Measurements from ENCODE around the gene DCLK1. TPM values are rescaled to one million over a fixed set of nuclear protein-coding genes. Genes with fewer than 3 reads are reported as not detected.

Gene DCLK1
- total and polyA plus RNA-seq, 12 donors: 0.68 to 22.6 (median 2.3) TPM

DNA sequence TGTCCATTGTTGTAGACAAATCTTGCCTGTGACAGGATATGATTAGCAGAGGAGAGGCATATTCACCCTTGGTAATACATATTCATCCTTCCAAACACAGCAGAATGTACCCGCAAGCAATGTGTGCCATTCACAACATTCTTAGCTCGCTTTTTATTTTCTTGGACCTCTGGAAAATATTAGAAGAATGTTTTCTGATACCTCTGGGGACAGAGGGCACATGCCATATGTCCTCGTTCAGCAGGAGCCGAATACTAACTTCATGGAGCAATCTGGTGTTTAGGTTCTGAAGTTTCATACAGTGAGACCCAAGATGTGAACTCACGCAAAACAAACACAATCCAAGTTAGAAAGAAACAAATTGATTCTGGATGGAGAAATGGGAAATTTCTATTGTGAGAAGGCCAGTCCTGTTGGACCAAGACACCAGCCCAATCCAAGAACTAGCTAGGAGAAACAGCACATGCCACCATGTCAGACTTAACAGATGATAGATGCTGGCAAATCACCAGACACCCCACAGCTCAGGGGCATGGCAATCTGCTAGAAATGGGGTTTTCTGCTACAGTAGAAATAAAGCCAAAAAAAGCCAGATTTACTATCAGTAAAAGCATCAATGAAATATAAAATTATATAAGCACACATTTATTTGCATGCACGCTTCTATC lies 297.4 kb downstream of the DCLK1 start:
- Histone ChIP-seq H3K36me3 (replicated peaks in 1 of 2) (no peaks in the 10 kb centered on the region), H3K9me3 (replicated peaks in 1 of 3) (no peaks in the 10 kb centered on the region), H3K4me1 (replicated peaks in 1 of 2) (no peaks in the 10 kb centered on the region), H3K4me3 (no peak overlapping the region), H3K27me3 (no peaks in the 10 kb centered on the region), H3K27ac (no peak overlapping the region)
- TF ChIP-seq, protein P1, sequence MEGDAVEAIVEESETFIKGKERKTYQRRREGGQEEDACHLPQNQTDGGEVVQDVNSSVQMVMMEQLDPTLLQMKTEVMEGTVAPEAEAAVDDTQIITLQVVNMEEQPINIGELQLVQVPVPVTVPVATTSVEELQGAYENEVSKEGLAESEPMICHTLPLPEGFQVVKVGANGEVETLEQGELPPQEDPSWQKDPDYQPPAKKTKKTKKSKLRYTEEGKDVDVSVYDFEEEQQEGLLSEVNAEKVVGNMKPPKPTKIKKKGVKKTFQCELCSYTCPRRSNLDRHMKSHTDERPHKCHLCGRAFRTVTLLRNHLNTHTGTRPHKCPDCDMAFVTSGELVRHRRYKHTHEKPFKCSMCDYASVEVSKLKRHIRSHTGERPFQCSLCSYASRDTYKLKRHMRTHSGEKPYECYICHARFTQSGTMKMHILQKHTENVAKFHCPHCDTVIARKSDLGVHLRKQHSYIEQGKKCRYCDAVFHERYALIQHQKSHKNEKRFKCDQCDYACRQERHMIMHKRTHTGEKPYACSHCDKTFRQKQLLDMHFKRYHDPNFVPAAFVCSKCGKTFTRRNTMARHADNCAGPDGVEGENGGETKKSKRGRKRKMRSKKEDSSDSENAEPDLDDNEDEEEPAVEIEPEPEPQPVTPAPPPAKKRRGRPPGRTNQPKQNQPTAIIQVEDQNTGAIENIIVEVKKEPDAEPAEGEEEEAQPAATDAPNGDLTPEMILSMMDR (IDR thresholded peaks at IDR 0.05): no peak
- TF ChIP-seq POLR2A (IDR thresholded peaks at IDR 0.05): no peak
- intact Hi-C loops (cut with DNase I): no loop called here
- DNase-seq: no peak
- 78 to 87% (median 83%) methylated on average over 6 of the region's 6 CpGs for WGBS, 4 donors

- TF ChIP-seq, protein P1 (IDR thresholded peaks at IDR 0.05): no peak
- TF ChIP-seq POLR2A (IDR thresholded peaks at IDR 0.05): no peak
- Histone ChIP-seq H3K4me1 (replicated peaks in 1 of 2) (no peaks in the 10 kb centered on the region), H3K27ac (no peak overlapping the region), H3K4me3 (no peak overlapping the region), H3K27me3 (no peaks in the 10 kb centered on the region), H3K9me3 (replicated peaks in 1 of 3) (no peaks in the 10 kb centered on the region), H3K36me3 (replicated peaks in 1 of 2) (no peaks in the 10 kb centered on the region)
- intact Hi-C loops (cut with DNase I): no loop called here
- WGBS, 4 donors: 86 to 94% (median 88%) methylated on average over 9 of the region's 9 CpGs
- no peak for DNase-seq
Observed at GRCh38 chr13:35833031-35833430, 298.2 kb downstream of the DCLK1 start.

- H3K4me1 ChIP-seq (replicated peaks in 1 of 2): no peaks in the 10 kb centered on the region
- H3K27ac ChIP-seq: no peak overlapping the region
- intact Hi-C loops (cut with DNase I): no loop called here
- no peak overlapping the region for H3K4me3 ChIP-seq
- H3K36me3 ChIP-seq (replicated peaks in 1 of 2): no peaks in the 10 kb centered on the region
- 73 to 86% (median 75%) methylated on average over 1 of the region's 1 CpG for WGBS, 4 donors
- no peaks in the 10 kb centered on the region for H3K27me3 ChIP-seq
- DNase-seq: no peak
- H3K9me3 ChIP-seq (replicated peaks in 1 of 3): no peaks in the 10 kb centered on the region
- TF ChIP-seq, protein P1 (IDR thresholded peaks at IDR 0.05): no peak
- no peak for TF ChIP-seq POLR2A (IDR thresholded peaks at IDR 0.05)
Observed at GRCh38 chr13:35832551-35832950, 298.6 kb downstream of the DCLK1 start.

DNA sequence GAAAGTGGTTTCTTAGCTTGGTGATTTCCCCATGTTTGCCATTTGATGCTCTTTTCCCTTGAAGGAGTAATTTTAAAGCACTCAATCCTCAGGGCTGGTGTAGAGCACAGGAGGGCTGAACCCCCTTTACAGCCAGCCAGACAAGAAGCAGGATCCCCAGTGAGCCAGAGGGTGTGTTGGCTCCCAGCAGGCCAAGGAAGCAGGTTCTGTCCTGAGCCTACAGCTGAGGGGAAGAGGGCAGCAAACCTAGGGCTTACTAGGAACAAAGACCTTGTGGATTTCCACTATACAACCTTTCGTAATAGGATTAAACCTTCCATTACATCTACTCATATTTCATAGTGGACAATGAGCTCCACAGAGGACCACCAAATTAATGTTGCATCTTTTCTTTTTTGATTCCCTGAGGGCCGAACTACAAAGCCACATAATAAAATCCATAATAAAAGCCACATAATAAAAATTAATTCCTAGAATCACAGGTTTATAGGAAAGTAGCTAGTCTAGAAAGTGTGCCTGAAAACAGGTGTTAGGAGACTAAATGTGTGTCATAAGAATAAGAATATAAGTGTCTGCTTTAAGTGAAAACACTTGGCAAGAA lies 300.2 kb downstream of the DCLK1 start:
- H3K36me3 ChIP-seq (replicated peaks in 1 of 2): no peaks in the 10 kb centered on the region
- no peak overlapping the region for H3K27ac ChIP-seq
- H3K9me3 ChIP-seq (replicated peaks in 1 of 3): no peaks in the 10 kb centered on the region
- no peak for DNase-seq
- 83 to 89% (median 85%) methylated on average over 2 of the region's 2 CpGs for WGBS, 4 donors
- no peak for TF ChIP-seq POLR2A (IDR thresholded peaks at IDR 0.05)
- TF ChIP-seq, protein P1 (IDR thresholded peaks at IDR 0.05): no peak
- intact Hi-C loops (cut with DNase I): no loop called here
- H3K4me3 ChIP-seq: no peak overlapping the region
- no peaks in the 10 kb centered on the region for H3K4me1 ChIP-seq (replicated peaks in 1 of 2)
- H3K27me3 ChIP-seq: no peaks in the 10 kb centered on the region

Data from adrenal gland (tissue), 12 donors.